HEK293T (cell line): ENCODE data around the gene NPIPB6.

Experiments used
- BHLHE40 ChIP-seq: fragments of 450-650 bp; IDR thresholded peaks from 2 replicates; pipeline ENCODE4 v1.6.1; 2016; ENCODE audit warnings: mild to moderate bottlenecking, moderate library complexity, borderline replicate concordance
- ELF4 ChIP-seq: fragments of 450-650 bp; IDR thresholded peaks from 2 replicates; pipeline ENCODE4 v1.6.1; 2017; ENCODE audit warnings: antibody characterized with exemption
- FOXA1 ChIP-seq: fragments of 450-650 bp; IDR thresholded peaks from 2 replicates; pipeline ENCODE4 v1.6.1; 2016; ENCODE audit warnings: mild to moderate bottlenecking
- FOXM1 ChIP-seq: fragments of 450-650 bp; IDR thresholded peaks from 2 replicates; pipeline ENCODE4 v1.6.1; 2017; ENCODE audit warnings: mild to moderate bottlenecking, borderline replicate concordance
- L3MBTL2 ChIP-seq: fragments of 450-650 bp; conservative IDR thresholded peaks from 2 replicates; pipeline ENCODE4 v1.6.1; 2016; ENCODE audit warnings: mild to moderate bottlenecking
- LEF1 ChIP-seq: fragments of 450-650 bp; IDR thresholded peaks from 2 replicates; pipeline ENCODE4 v1.6.1; 2017; ENCODE audit warnings: mild to moderate bottlenecking, borderline replicate concordance
- SP1 ChIP-seq: fragments of 450-650 bp; IDR thresholded peaks from 2 replicates; pipeline ENCODE4 v1.6.1; 2017
- SUZ12 ChIP-seq: fragments of 450-650 bp; IDR thresholded peaks from 2 replicates; pipeline ENCODE4 v1.6.1; 2016; ENCODE audit warnings: mild to moderate bottlenecking
- TARDBP ChIP-seq: fragments of 450-650 bp; IDR thresholded peaks from 2 replicates; pipeline ENCODE4 v1.6.1; 2016
- ZNF384 ChIP-seq: fragments of 450-650 bp; IDR thresholded peaks from 2 replicates; pipeline ENCODE4 v1.6.1; 2016

DNA sequence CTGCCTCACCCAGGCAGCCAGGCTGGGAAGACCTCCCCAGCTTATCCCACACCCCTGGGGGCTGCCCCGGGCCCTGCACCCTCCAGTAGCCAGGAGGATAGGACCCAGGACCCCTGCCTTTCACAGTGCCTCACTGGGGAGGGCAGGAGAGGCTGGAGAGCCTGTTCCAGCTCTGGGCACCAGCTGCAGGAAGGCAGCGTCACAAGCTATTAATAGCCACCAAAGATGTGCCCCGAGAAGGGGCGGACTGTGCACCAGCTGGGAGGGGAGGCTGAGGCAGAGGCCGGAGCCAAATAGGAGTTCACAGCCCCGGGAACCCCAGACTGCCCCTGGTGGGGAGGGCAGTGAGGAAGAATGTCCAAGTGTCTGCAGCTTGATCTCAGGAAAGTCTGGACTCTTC, 62.2 kb downstream of the NPIPB6 start:
- TF ChIP-seq LEF1: no peak
- TF ChIP-seq FOXA1: no peak
- no peak for TF ChIP-seq SP1
- no peak for TF ChIP-seq FOXM1
- no peak for TF ChIP-seq ELF4
- no peak for TF ChIP-seq SUZ12
- TF ChIP-seq TARDBP: no peak
- TF ChIP-seq BHLHE40: no peak
- TF ChIP-seq ZNF384: no peak
- TF ChIP-seq L3MBTL2: no peak
